B cell (primary cell): ENCODE measurements around the gene NAPSA. TPM values are rescaled to one million over a fixed set of nuclear protein-coding genes. Genes with fewer than 3 reads are reported as not detected.

Experiments
- ATAC-seq: fragments of 200-7000 bp; cut with Tn5 transposase; one replicate; pipeline ENCODE4 v1.10.0; 2021; ENCODE audit warnings: low read depth, mild to moderate bottlenecking, moderate number of reproducible peaks, moderate library complexity
- CTCF ChIA-PET: fragments of 350-600 bp; sonication (Branson Sonifier 250); formaldehyde crosslinking; loops from one replicate; lab custom pipeline; 2021; ENCODE audit warnings: antibody characterized with exemption, inconsistent platforms; lab: Charles Lee
- POLR2A ChIA-PET: fragments of 350-600 bp; sonication (Branson Sonifier 250); formaldehyde crosslinking; loops from one replicate; lab custom pipeline; 2021; ENCODE audit warnings: antibody characterized with exemption; lab: Charles Lee
- DNase-seq: peaks from one replicate; pipeline ENCODE4 v3.0.0; 2013
- H2AFZ ChIP-seq: 2 replicates; pipeline ENCODE4 v1.6.1; 2012; ENCODE audit warnings: mild to moderate bottlenecking, low read depth, low read length; ENCODE audit not compliant: insufficient read depth, poor library complexity, severe bottlenecking
- H3K27ac ChIP-seq, 2 donors: 1 replicate in 1 of 2; 2 replicates in 1 of 2; pipeline ENCODE4 v1.5.1; 2012 to 2013; ENCODE audit warnings: low read length in 2 of 2, mild to moderate bottlenecking in 2 of 2, moderate library complexity in 1 of 2
- H3K27me3 ChIP-seq, 4 experiments: fragments of 200-600 bp in 1 of 4; sonication (generic) in 1 of 4; replicated peaks in 1 of 4; 1 replicate in 2 of 4; 2 replicates in 2 of 4; pipeline versions ENCODE4 v1.6.1 to v1.7.0; 2013 to 2016; ENCODE audit warnings: low read length in 3 of 4, mild to moderate bottlenecking in 2 of 4, mixed read lengths in 1 of 4, moderate library complexity in 1 of 4; ENCODE audit not compliant: insufficient read depth in 4 of 4, control insufficient read depth in 3 of 4; ENCODE audit errors: control extremely low read depth in 1 of 4
- H3K36me3 ChIP-seq, 2 experiments: replicated peaks in 1 of 2; 1 replicate in 1 of 2; 2 replicates in 1 of 2; pipeline versions ENCODE4 v1.6.1 to v1.7.1; 2013; ENCODE audit warnings: low read length in 1 of 2; ENCODE audit not compliant: insufficient read depth in 2 of 2, control insufficient read depth in 1 of 2; ENCODE audit errors: control extremely low read depth in 1 of 2, extremely low read depth in 1 of 2
- H3K4me1 ChIP-seq, 2 donors: fragments of 200-600 bp in 1 of 2; sonication (generic) in 1 of 2; 1 replicate in 1 of 2; 2 replicates in 1 of 2; pipeline versions ENCODE4 v1.5.1 to v1.6.1; 2013 to 2017; ENCODE audit warnings: low read length in 2 of 2; ENCODE audit not compliant: control insufficient read depth in 2 of 2, insufficient read depth in 2 of 2
- H3K4me2 ChIP-seq: replicated peaks from 2 replicates; pipeline ENCODE3; 2012; ENCODE audit warnings: mild to moderate bottlenecking, low read depth, low read length; ENCODE audit not compliant: poor library complexity, severe bottlenecking
- H3K4me3 ChIP-seq, 5 experiments: fragments of 200-600 bp in 1 of 5; sonication (generic) in 1 of 5; 1 replicate in 3 of 5; 2 replicates in 2 of 5; pipeline versions ENCODE4 v1.5.1 to v1.7.0; 2011 to 2016; ENCODE audit warnings: low read length in 4 of 5, mild to moderate bottlenecking in 4 of 5, low read depth in 2 of 5, control low read depth in 1 of 5, moderate library complexity in 1 of 5; ENCODE audit not compliant: insufficient read depth in 1 of 5; ENCODE audit errors: control extremely low read depth in 1 of 5, extremely low read depth in 1 of 5
- H3K79me2 ChIP-seq: fragments of 200-600 bp; sonication (generic); one replicate; pipeline ENCODE4 v1.6.0; 2016; ENCODE audit warnings: low read length; ENCODE audit not compliant: control insufficient read depth, insufficient read depth
- H3K9ac ChIP-seq: fragments of 200-600 bp; sonication (generic); 2 replicates; pipeline ENCODE4 v1.6.1; 2017; ENCODE audit warnings: mild to moderate bottlenecking, low read length, moderate library complexity
- H3K9me3 ChIP-seq, 3 donors: one replicate each; pipeline versions ENCODE4 v1.6.1 to v1.7.1; 2013; ENCODE audit warnings: low read length in 2 of 3; ENCODE audit not compliant: control insufficient read depth in 2 of 3, insufficient read depth in 1 of 3; ENCODE audit errors: control extremely low read depth in 1 of 3
- H4K20me1 ChIP-seq: 2 replicates; pipeline ENCODE4 v1.6.0; 2012; ENCODE audit warnings: mild to moderate bottlenecking, low read length; ENCODE audit not compliant: insufficient read depth, control insufficient read depth, poor library complexity, severe bottlenecking
- H3K27ac Mint-ChIP-seq: one replicate; pipeline ENCODE4 v1.8.0; 2021; ENCODE audit warnings: mixed read lengths
- H3K27me3 Mint-ChIP-seq: one replicate; pipeline ENCODE4 v1.8.0; 2021; ENCODE audit warnings: mixed read lengths
- H3K4me1 Mint-ChIP-seq: one replicate; pipeline ENCODE4 v1.8.0; 2021; ENCODE audit warnings: mixed read lengths
- H3K4me3 Mint-ChIP-seq: one replicate; pipeline ENCODE4 v1.8.0; 2021; ENCODE audit warnings: mixed read lengths
- H3K9me3 Mint-ChIP-seq: one replicate; pipeline ENCODE4 v1.8.0; 2022; ENCODE audit warnings: mixed read lengths; ENCODE audit not compliant: insufficient read depth
- EZH2 ChIP-seq: IDR thresholded peaks from 2 replicates; pipeline ENCODE4 v1.6.1; 2012; ENCODE audit warnings: borderline replicate concordance, low read depth, mild to moderate bottlenecking, moderate library complexity, low read length; ENCODE audit not compliant: insufficient read depth, poor library complexity, severe bottlenecking
- WGBS: methylation state at CpG from one replicate; pipeline ENCODE4 v1.1.5; 2013; ENCODE audit warnings: missing lambda C conversion rate; ENCODE audit not compliant: insufficient coverage; 5-methylcytosine and 5-hydroxymethylcytosine counted together
- intact Hi-C: fragments of 100-400 bp; cut with micrococcal nuclease; formaldehyde crosslinking; loops from one replicate; pipeline ENCODE4 v1.10.0; 2022
- polyA plus RNA-seq: library from polyadenylated mRNA; depleted of rRNA; stranded (reverse); fragments of >200 nt; gene quantifications from 2 replicates; pipeline ENCODE4 v1.2.3, GENCODE V29; 2012
- total RNA-seq, 2 donors: library from RNA; stranded (reverse); fragments of 120-200 nt in 1 of 2; gene quantifications; 1 replicate in 1 of 2; 2 replicates in 1 of 2; pipeline versions ENCODE4 v1.2.3 to v1.2.4, GENCODE V29; 2013 to 2022
- TF ChIP-seq, protein P1 (sequence below): fragments of 200-600 bp; IDR thresholded peaks from one replicate; pipeline ENCODE4 v1.8.0; 2022; ENCODE audit warnings: antibody characterized with exemption, mild to moderate bottlenecking

Gene NAPSA
- total and polyA plus RNA-seq, 2 donors (not counting 1 experiment from before 2014, with no cell fraction given): 4.0 to 4.7 TPM

DNA sequence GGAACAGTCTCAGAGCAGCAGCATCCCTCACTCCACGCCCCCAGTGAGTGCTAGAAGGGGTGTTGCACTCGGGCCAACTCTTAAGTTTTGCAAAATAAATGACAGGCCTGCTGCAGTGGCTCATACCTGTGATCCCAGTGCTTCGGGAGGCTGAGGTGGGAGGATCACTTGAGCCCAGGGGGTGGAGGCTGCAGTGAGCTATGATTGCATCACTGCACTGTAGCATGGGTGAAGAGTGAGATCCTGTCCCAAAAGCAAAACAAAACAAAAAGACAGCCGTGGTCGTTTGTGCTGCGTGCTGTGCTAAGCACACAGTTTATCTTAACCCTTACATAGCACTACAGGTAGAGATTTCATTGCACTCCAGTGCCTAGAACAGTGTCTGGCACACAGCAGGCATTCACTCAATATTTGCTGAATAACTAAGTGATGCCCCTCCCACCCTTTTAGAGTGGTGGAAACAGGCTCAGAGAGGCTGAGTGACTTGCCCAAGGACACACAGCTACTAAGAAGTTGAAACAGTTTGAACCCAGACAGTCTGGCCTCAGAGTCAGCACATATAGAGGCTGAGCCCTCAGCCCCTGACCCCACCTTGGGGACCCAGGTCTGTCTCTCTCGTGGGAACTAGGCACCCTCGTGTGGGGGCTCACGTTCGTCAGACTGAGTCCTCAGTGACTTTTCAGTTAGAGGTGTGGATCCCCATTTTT lies 54.5 kb downstream of the NAPSA start:
- Histone ChIP-seq H3K9ac (no peak overlapping the region), H3K4me3 (no peak overlapping the region), H3K27me3 (peaks cover 0 to 60% (median 41%) of the 10 kb centered on the region in 4 experiments), H3K79me2 (no peaks in the 10 kb centered on the region), H4K20me1 (no peaks in the 10 kb centered on the region), H3K36me3 (no peaks in the 10 kb centered on the region), H3K9me3 (peaks cover 0 to 34% (median 2%) of the 10 kb centered on the region in 3 donors), H3K4me2 (no peak overlapping the region), H3K4me1 (peaks cover 21 to 35% of the 10 kb centered on the region in 2 donors), H3K27ac (no peak overlapping the region), H2AFZ (no peak overlapping the region)
- Mint-ChIP-seq H3K27ac (no peak overlapping the region), H3K4me1 (peaks cover 23% of the 10 kb centered on the region), H3K27me3 (peaks cover 64% of the 10 kb centered on the region), H3K4me3 (no peak overlapping the region), H3K9me3 (no peaks in the 10 kb centered on the region)
- WGBS: 43% methylated on average over 10 of the region's 10 CpGs
- intact Hi-C loops: no loop called here
- ATAC-seq (no peak), DNase-seq (no peak)
- CTCF ChIA-PET: no interaction called here
- TF ChIP-seq, protein P1, sequence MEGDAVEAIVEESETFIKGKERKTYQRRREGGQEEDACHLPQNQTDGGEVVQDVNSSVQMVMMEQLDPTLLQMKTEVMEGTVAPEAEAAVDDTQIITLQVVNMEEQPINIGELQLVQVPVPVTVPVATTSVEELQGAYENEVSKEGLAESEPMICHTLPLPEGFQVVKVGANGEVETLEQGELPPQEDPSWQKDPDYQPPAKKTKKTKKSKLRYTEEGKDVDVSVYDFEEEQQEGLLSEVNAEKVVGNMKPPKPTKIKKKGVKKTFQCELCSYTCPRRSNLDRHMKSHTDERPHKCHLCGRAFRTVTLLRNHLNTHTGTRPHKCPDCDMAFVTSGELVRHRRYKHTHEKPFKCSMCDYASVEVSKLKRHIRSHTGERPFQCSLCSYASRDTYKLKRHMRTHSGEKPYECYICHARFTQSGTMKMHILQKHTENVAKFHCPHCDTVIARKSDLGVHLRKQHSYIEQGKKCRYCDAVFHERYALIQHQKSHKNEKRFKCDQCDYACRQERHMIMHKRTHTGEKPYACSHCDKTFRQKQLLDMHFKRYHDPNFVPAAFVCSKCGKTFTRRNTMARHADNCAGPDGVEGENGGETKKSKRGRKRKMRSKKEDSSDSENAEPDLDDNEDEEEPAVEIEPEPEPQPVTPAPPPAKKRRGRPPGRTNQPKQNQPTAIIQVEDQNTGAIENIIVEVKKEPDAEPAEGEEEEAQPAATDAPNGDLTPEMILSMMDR: no peak
- TF ChIP-seq EZH2: no peak
- POLR2A ChIA-PET: no interaction called here

DNA sequence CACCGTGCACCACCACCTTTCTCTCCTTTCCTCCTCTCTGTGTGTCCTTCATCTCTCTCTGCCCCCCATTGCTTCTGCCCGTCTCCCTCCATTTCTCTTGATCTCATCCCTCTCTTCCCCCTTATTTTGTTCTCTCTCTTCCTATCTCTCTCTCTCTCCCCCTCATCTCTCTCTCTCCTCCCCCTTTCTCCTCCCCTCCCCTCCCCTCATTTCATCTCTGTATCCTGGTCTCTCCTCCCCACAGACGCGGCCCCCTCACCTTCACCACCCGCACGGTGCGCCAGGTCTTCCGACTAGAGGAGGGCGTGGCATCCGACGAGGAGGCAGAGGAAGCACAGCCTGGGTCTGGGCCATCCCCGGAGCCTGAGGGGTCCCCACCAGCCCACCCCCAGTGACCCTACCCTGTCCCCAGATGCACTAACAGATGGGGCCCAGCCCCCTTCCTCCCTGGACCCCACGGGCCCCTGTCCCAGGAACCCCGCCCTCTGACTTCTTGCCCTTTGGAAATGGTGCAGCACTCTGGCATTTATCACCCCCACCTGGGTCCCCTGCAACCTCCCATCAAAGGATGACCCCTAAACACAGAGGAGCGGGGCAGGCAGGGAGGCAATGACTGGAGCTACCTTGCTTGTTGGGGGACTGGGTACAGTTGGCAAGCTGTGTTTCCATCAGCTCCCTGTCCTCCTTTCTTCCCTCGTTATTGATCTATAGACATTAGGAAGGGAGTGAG lies 55.9 kb downstream of the NAPSA start:
- Histone ChIP-seq H3K27me3 (peaks cover 0 to 49% (median 34%) of the 10 kb centered on the region in 4 experiments), H3K4me2 (no peak overlapping the region), H3K79me2 (no peaks in the 10 kb centered on the region), H3K27ac (no peak overlapping the region), H2AFZ (no peak overlapping the region), H3K36me3 (no peaks in the 10 kb centered on the region), H3K4me3 (no peak overlapping the region), H3K4me1 (peaks cover 12 to 23% of the 10 kb centered on the region in 2 donors), H3K9me3 (peaks cover 0 to 36% (median 2%) of the 10 kb centered on the region in 3 donors), H3K9ac (no peak overlapping the region), H4K20me1 (no peaks in the 10 kb centered on the region)
- intact Hi-C loops: no loop called here
- Mint-ChIP-seq H3K27me3 (peaks cover 65% of the 10 kb centered on the region), H3K4me3 (no peak overlapping the region), H3K4me1 (peaks cover 16% of the 10 kb centered on the region), H3K9me3 (no peaks in the 10 kb centered on the region), H3K27ac (no peak overlapping the region)
- CTCF ChIA-PET: no interaction called here
- POLR2A ChIA-PET: interaction anchor here (0.7 kb wide), 1 partner anchor 33 kb away, joined by 3 read pairs; no protein-coding TSS in a partner anchor
- WGBS: 76% methylated on average over 13 of the region's 16 CpGs
- TF ChIP-seq EZH2: no peak
- TF ChIP-seq, protein P1: no peak
- DNase-seq (no peak), ATAC-seq (no peak)
